H9 (cell line): ENCODE measurements around the gene HMGCS1. TPM values are rescaled to one million over a fixed set of nuclear protein-coding genes. Genes with fewer than 3 reads are reported as not detected.

Source experiments
- DNase-seq: peaks from one replicate; pipeline ENCODE4 v3.0.0-alpha.2; 2017
- H2AFZ ChIP-seq: one replicate; pipeline ENCODE4 v1.6.1; 2013; ENCODE audit warnings: mild to moderate bottlenecking, low read length, control low read depth, moderate library complexity
- H2AK5ac ChIP-seq: 2 replicates; pipeline ENCODE4 v1.6.1; 2013; ENCODE audit warnings: low read length, control low read depth, mixed read lengths; ENCODE audit not compliant: insufficient read length
- H2BK120ac ChIP-seq: one replicate; pipeline ENCODE4 v1.6.1; 2013; ENCODE audit warnings: low read depth, mild to moderate bottlenecking, low read length, control low read depth, inconsistent platforms; ENCODE audit not compliant: poor library complexity, severe bottlenecking
- H2BK12ac ChIP-seq: 2 replicates; pipeline ENCODE4 v1.6.1; 2013; ENCODE audit warnings: low read length, control low read depth, mixed read lengths, low read depth; ENCODE audit not compliant: insufficient read length
- H2BK15ac ChIP-seq: 2 replicates; pipeline ENCODE4 v1.6.1; 2013; ENCODE audit warnings: low read depth, low read length, control low read depth
- H2BK20ac ChIP-seq: one replicate; pipeline ENCODE4 v1.6.1; 2013; ENCODE audit warnings: low read depth, mild to moderate bottlenecking, low read length, control low read depth, inconsistent platforms; ENCODE audit not compliant: poor library complexity, severe bottlenecking
- H2BK5ac ChIP-seq: 2 replicates; pipeline ENCODE4 v1.6.1; 2013; ENCODE audit warnings: low read length, control low read depth, mixed read lengths; ENCODE audit not compliant: insufficient read length
- H3K14ac ChIP-seq: 2 replicates; pipeline ENCODE4 v1.6.1; 2013; ENCODE audit warnings: low read length, control low read depth; ENCODE audit not compliant: insufficient read depth
- H3K18ac ChIP-seq: 2 replicates; pipeline ENCODE4 v1.6.1; 2013; ENCODE audit warnings: low read depth, mild to moderate bottlenecking, mixed read lengths, low read length, control low read depth; ENCODE audit not compliant: insufficient read length
- H3K23ac ChIP-seq: 2 replicates; pipeline ENCODE4 v1.6.1; 2013; ENCODE audit warnings: low read length, control low read depth, mixed read lengths, low read depth; ENCODE audit not compliant: insufficient read length
- H3K23me2 ChIP-seq: 2 replicates; pipeline ENCODE4 v1.6.1; 2013; ENCODE audit warnings: low read depth, mild to moderate bottlenecking, mixed read lengths, low read length, control low read depth; ENCODE audit not compliant: insufficient read length, poor library complexity, severe bottlenecking
- H3K27ac ChIP-seq: 2 replicates; pipeline ENCODE4 v1.5.1; 2013; ENCODE audit warnings: low read length, control low read depth, mixed read lengths, low read depth; ENCODE audit not compliant: insufficient read length
- H3K27me3 ChIP-seq: 2 replicates; pipeline ENCODE4 v1.6.1; 2013; ENCODE audit warnings: low read length, control low read depth, inconsistent platforms; ENCODE audit not compliant: insufficient read depth
- H3K4ac ChIP-seq: 2 replicates; pipeline ENCODE4 v1.6.1; 2013; ENCODE audit warnings: low read depth, mild to moderate bottlenecking, control low read depth, inconsistent platforms, low read length, moderate library complexity
- H3K4me1 ChIP-seq: 2 replicates; pipeline ENCODE4 v1.6.1; 2013; ENCODE audit warnings: low read length, control low read depth, inconsistent platforms; ENCODE audit not compliant: insufficient read depth
- H3K4me2 ChIP-seq: 2 replicates; pipeline ENCODE4 v1.6.1; 2013; ENCODE audit warnings: low read length, control low read depth, mixed read lengths; ENCODE audit not compliant: insufficient read length, insufficient read depth
- H3K56ac ChIP-seq: 2 replicates; pipeline ENCODE4 v1.6.1; 2013; ENCODE audit warnings: low read depth, mild to moderate bottlenecking, mixed read lengths, low read length, control low read depth; ENCODE audit not compliant: insufficient read length
- H3K79me1 ChIP-seq: 2 replicates; pipeline ENCODE4 v1.6.1; 2013; ENCODE audit warnings: low read depth, mild to moderate bottlenecking, moderate library complexity, low read length, control low read depth, inconsistent platforms; ENCODE audit not compliant: insufficient read depth, poor library complexity, severe bottlenecking
- H3K79me2 ChIP-seq: 2 replicates; pipeline ENCODE4 v1.6.1; 2013; ENCODE audit warnings: low read length, control low read depth, inconsistent platforms; ENCODE audit not compliant: insufficient read depth
- H3K9ac ChIP-seq: 2 replicates; pipeline ENCODE4 v1.6.1; 2013; ENCODE audit warnings: low read length, control low read depth, mixed read lengths; ENCODE audit not compliant: insufficient read length; ENCODE audit errors: extremely low read depth
- H3K9me3 ChIP-seq: one replicate; pipeline ENCODE4 v1.6.1; 2013; ENCODE audit warnings: low read depth, low read length, inconsistent platforms; ENCODE audit not compliant: control insufficient read depth
- H3T11ph ChIP-seq: one replicate; pipeline ENCODE4 v1.6.1; 2013; ENCODE audit warnings: mild to moderate bottlenecking, low read length, control low read depth, inconsistent platforms
- H4K20me1 ChIP-seq: one replicate; pipeline ENCODE4 v1.6.1; 2013; ENCODE audit not compliant: control insufficient read depth, insufficient read length, insufficient read depth
- H4K5ac ChIP-seq: 2 replicates; pipeline ENCODE4 v1.6.1; 2013; ENCODE audit warnings: low read depth, mild to moderate bottlenecking, mixed read lengths, low read length, control low read depth; ENCODE audit not compliant: insufficient read length
- H4K8ac ChIP-seq: replicated peaks from 2 replicates; pipeline ENCODE4 v1.6.1; 2013; ENCODE audit warnings: low read length, control low read depth, mixed read lengths, low read depth; ENCODE audit not compliant: insufficient read length
- H4K91ac ChIP-seq: 2 replicates; pipeline ENCODE4 v1.6.1; 2013; ENCODE audit warnings: low read depth, mild to moderate bottlenecking, moderate library complexity, mixed read lengths, low read length, control low read depth; ENCODE audit not compliant: insufficient read length
- H3K27ac Mint-ChIP-seq, 3 experiments: 2 replicates in 2 of 3; 3 replicates in 1 of 3; pipeline ENCODE4 v1.8.0; 2020 to 2021; ENCODE audit warnings: mixed read lengths in 3 of 3, mild to moderate bottlenecking in 1 of 3, moderate library complexity in 1 of 3
- H3K27me3 Mint-ChIP-seq: 2 replicates; pipeline ENCODE4 v1.8.0; 2021; ENCODE audit warnings: low read depth, mild to moderate bottlenecking, moderate library complexity, mixed read lengths
- H3K36me3 Mint-ChIP-seq, 3 experiments: 2 replicates in 2 of 3; 3 replicates in 1 of 3; pipeline ENCODE4 v1.8.0; 2020 to 2021; ENCODE audit warnings: low read depth in 3 of 3, mixed read lengths in 3 of 3; ENCODE audit not compliant: insufficient read depth in 1 of 3
- H3K4me1 Mint-ChIP-seq, 2 experiments: 2 replicates each; pipeline ENCODE4 v1.8.0; 2020; ENCODE audit warnings: mixed read lengths in 2 of 2
- H3K4me3 Mint-ChIP-seq, 2 experiments: 2 replicates in 1 of 2; 3 replicates in 1 of 2; pipeline ENCODE4 v1.8.0; 2020 to 2021; ENCODE audit warnings: mild to moderate bottlenecking in 2 of 2, mixed read lengths in 2 of 2, moderate library complexity in 1 of 2
- H3K9me3 Mint-ChIP-seq, 2 experiments: 2 replicates in 1 of 2; 3 replicates in 1 of 2; pipeline ENCODE4 v1.8.0; 2020; ENCODE audit warnings: mild to moderate bottlenecking in 2 of 2, mixed read lengths in 2 of 2, moderate library complexity in 1 of 2
- WGBS: extraction: QIAGEN DNeasy Blood & Tissue Kit; methylation state at CpG from one replicate; pipeline ENCODE4 v1.1.7; 2013; ENCODE audit warnings: missing lambda C conversion rate, low lambda C conversion rate, mixed read lengths; ENCODE audit not compliant: insufficient read length; ENCODE audit errors: extremely low coverage; 5-methylcytosine and 5-hydroxymethylcytosine counted together
- total RNA-seq: library from RNA; stranded (reverse); gene quantifications from 2 replicates; pipeline ENCODE4 v1.2.1, GENCODE V29; 2021
- TF ChIP-seq, protein P1 (sequence below): fragments of 200-600 bp; sonication (generic); conservative IDR thresholded peaks from 3 replicates; pipeline ENCODE4 v1.8.0; 2021; ENCODE audit warnings: antibody characterized with exemption, mild to moderate bottlenecking

The HMGCS1 gene
- total RNA-seq, 1 experiment from 2014 or later: 147 TPM

DNA sequence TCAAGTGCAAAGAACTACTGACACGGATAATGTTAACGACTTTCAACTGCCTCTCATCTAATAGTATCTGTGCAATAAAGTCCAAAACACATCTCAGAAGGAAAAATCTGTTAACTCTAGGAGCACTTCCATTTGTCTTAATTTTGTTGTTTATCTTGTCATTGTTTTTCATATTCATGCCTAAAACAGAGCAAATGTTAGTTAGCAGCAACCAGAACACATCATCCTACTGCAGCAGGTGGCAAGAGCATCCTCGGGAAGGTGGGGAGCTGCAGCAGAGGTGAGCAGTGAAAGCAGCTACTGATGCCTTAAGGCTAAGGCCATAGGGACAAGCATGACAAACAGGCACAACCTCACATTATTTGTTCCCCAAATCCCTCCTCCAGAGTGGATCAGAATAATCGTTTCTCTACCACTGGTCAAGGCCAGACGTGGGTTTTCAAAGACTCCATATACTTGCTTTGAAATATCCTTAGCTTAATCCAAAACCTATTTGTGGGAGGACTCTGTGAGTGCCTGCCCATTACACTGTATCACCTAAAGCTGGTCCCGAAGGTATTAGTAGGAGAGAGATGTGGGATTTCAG is 1.0 kb downstream of the HMGCS1 start:
- Mint-ChIP-seq H3K4me3 (peak overlapping the region; percentile 96 to 100), H3K27ac (peak overlapping the region; percentile 97 to 99 (median 98); a peak in 6 of 7 replicates), H3K36me3 (peaks cover 14 to 33% (median 30%) of the 10 kb centered on the region in 3 experiments), H3K27me3 (peaks cover 1% of the 10 kb centered on the region), H3K9me3 (peaks cover 2 to 9% of the 10 kb centered on the region in 2 experiments; a peak in 4 of 5 replicates), H3K4me1 (peaks cover 47 to 54% of the 10 kb centered on the region in 2 experiments)
- Histone ChIP-seq H4K5ac (no peak overlapping the region), H2BK120ac (no peak overlapping the region), H3T11ph (no peak overlapping the region), H3K23ac (no peak overlapping the region), H2AK5ac (no peak overlapping the region), H2BK12ac (no peak overlapping the region), H3K4me2 (peak overlapping the region; percentile 87), H3K27me3 (no peaks in the 10 kb centered on the region), H2BK20ac (no peak overlapping the region), H4K20me1 (peaks cover 3% of the 10 kb centered on the region), H3K18ac (no peak overlapping the region), H3K79me2 (peaks cover 57% of the 10 kb centered on the region; the same call in 1 of the 2 replicates), H2AFZ (no peak overlapping the region), H3K4ac (no peak overlapping the region), H3K4me1 (peaks cover 3% of the 10 kb centered on the region; the same call in 1 of the 2 replicates), H3K27ac (peak overlapping the region; percentile 17), H2BK15ac (no peak overlapping the region), H3K9ac (peak overlapping the region; percentile 96), H3K9me3 (no peaks in the 10 kb centered on the region), H4K8ac (no peak overlapping the region), H3K56ac (peak overlapping the region; percentile 35), H4K91ac (no peak overlapping the region), H3K79me1 (no peaks in the 10 kb centered on the region), H3K14ac (no peak overlapping the region), H3K23me2 (peaks cover 13% of the 10 kb centered on the region), H2BK5ac (no peak overlapping the region)
- TF ChIP-seq, protein P1, sequence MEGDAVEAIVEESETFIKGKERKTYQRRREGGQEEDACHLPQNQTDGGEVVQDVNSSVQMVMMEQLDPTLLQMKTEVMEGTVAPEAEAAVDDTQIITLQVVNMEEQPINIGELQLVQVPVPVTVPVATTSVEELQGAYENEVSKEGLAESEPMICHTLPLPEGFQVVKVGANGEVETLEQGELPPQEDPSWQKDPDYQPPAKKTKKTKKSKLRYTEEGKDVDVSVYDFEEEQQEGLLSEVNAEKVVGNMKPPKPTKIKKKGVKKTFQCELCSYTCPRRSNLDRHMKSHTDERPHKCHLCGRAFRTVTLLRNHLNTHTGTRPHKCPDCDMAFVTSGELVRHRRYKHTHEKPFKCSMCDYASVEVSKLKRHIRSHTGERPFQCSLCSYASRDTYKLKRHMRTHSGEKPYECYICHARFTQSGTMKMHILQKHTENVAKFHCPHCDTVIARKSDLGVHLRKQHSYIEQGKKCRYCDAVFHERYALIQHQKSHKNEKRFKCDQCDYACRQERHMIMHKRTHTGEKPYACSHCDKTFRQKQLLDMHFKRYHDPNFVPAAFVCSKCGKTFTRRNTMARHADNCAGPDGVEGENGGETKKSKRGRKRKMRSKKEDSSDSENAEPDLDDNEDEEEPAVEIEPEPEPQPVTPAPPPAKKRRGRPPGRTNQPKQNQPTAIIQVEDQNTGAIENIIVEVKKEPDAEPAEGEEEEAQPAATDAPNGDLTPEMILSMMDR: no peak
- WGBS: no CpG with 5 or more reads among the region's 6 CpGs
- no peak for DNase-seq
